OCI-LY7 (cell line): ENCODE measurements around the gene CARS1. TPM values are rescaled to one million over a fixed set of nuclear protein-coding genes. Genes with fewer than 3 reads are reported as not detected.

Experiments
- BruUV-seq: library from RNA; stranded (reverse); fragments of 400-500 nt; replicated peaks from 2 replicates; lab custom pipeline; 2021; lab: Mats Ljungman, UMichigan
- CTCF ChIA-PET: fragments of 300-600 bp; sonication (Branson Sonifier 250); formaldehyde crosslinking; loops from one replicate; lab custom pipeline; 2022; ENCODE audit warnings: antibody characterized with exemption; ENCODE audit not compliant: unreplicated experiment; lab: Charles Lee
- POLR2A ChIA-PET: fragments of 300-600 bp; sonication (Branson Sonifier 250); formaldehyde crosslinking; loops from one replicate; lab custom pipeline; 2022; ENCODE audit warnings: antibody characterized with exemption; lab: Charles Lee
- DNase-seq: peaks from one replicate; pipeline ENCODE4 v3.0.0-alpha.2; 2015; ENCODE audit warnings: low spot score
- H2AFZ ChIP-seq: fragments of 200-600 bp; sonication (generic), shearing (Covaris generic); 2 replicates; pipeline ENCODE4 v1.6.1; 2014; ENCODE audit warnings: mild to moderate bottlenecking, antibody characterized with exemption, low read length, moderate library complexity
- H3K27ac ChIP-seq: fragments of 200-600 bp; sonication (generic); 2 replicates; pipeline ENCODE4 v1.5.1; 2014; ENCODE audit warnings: mixed run types, low read depth, mild to moderate bottlenecking, moderate library complexity, low read length, inconsistent platforms; ENCODE audit not compliant: poor library complexity, severe bottlenecking
- H3K36me3 ChIP-seq: fragments of 200-600 bp; sonication (generic); 2 replicates; pipeline ENCODE4 v1.6.1; 2014; ENCODE audit warnings: mild to moderate bottlenecking, antibody characterized with exemption, low read length, moderate library complexity, mixed read lengths; ENCODE audit not compliant: insufficient read depth
- H3K4me1 ChIP-seq: fragments of 200-600 bp; sonication (generic); 2 replicates; pipeline ENCODE4 v1.5.1; 2014; ENCODE audit warnings: mild to moderate bottlenecking, low read length; ENCODE audit not compliant: insufficient read depth, poor library complexity, severe bottlenecking
- H3K4me2 ChIP-seq: fragments of 200-600 bp; sonication (generic); 2 replicates; pipeline ENCODE4 v1.6.1; 2014; ENCODE audit warnings: mild to moderate bottlenecking, low read length
- H3K4me3 ChIP-seq: fragments of 200-600 bp; sonication (generic); 2 replicates; pipeline ENCODE4 v1.5.1; 2014; ENCODE audit warnings: mild to moderate bottlenecking, low read depth, low read length; ENCODE audit not compliant: poor library complexity, severe bottlenecking
- H3K79me2 ChIP-seq: fragments of 200-600 bp; sonication (generic); 2 replicates; pipeline ENCODE4 v1.6.1; 2016; ENCODE audit warnings: low read depth, mild to moderate bottlenecking, low read length, moderate library complexity, mixed read lengths; ENCODE audit not compliant: insufficient read depth
- H3K9me2 ChIP-seq: fragments of 200-600 bp; sonication (generic); 2 replicates; pipeline ENCODE4 v1.6.1; 2016; ENCODE audit warnings: mild to moderate bottlenecking, low read length, mixed read lengths; ENCODE audit not compliant: insufficient read depth
- H3K9me3 ChIP-seq: fragments of 200-600 bp; sonication (generic); 2 replicates; pipeline ENCODE4 v1.6.1; 2014; ENCODE audit warnings: mild to moderate bottlenecking, mixed run types, low read length, mixed read lengths
- H4K20me1 ChIP-seq: fragments of 200-600 bp; sonication (generic); 2 replicates; pipeline ENCODE4 v1.6.1; 2014; ENCODE audit warnings: mild to moderate bottlenecking, antibody characterized with exemption, low read length, moderate library complexity, mixed read lengths; ENCODE audit not compliant: insufficient read depth
- EZH2phosphoT487 ChIP-seq: fragments of 200-600 bp; sonication (generic); IDR thresholded peaks from 2 replicates; pipeline ENCODE4 v1.6.1; 2018; ENCODE audit warnings: low read depth, borderline replicate concordance, mild to moderate bottlenecking, mixed run types, antibody characterized with exemption, low read length, moderate library complexity, mixed read lengths
- intact Hi-C: fragments of 100-400 bp; cut with micrococcal nuclease; formaldehyde crosslinking; loops from one replicate; pipeline ENCODE4 v1.10.0; 2022; ENCODE audit not compliant: unreplicated experiment
- total RNA-seq, 2 experiments: library from RNA; depleted of rRNA in 1 of 2; stranded (reverse); fragments of >200 nt in 1 of 2; shearing (Covaris generic) in 1 of 2; gene quantifications; 2 replicates each; pipeline ENCODE4 v1.2.3, GENCODE V29; 2014 to 2022
- TF ChIP-seq, protein P1 (sequence below): fragments of 200-600 bp; sonication (generic); conservative IDR thresholded peaks from 2 replicates; pipeline ENCODE4 v1.5.1; 2014; ENCODE audit warnings: mild to moderate bottlenecking, antibody characterized with exemption, low read length, moderate library complexity, mixed read lengths

CARS1 gene
- total RNA-seq, 2 experiments from 2014 or later: 58.3 to 88.8 TPM

DNA sequence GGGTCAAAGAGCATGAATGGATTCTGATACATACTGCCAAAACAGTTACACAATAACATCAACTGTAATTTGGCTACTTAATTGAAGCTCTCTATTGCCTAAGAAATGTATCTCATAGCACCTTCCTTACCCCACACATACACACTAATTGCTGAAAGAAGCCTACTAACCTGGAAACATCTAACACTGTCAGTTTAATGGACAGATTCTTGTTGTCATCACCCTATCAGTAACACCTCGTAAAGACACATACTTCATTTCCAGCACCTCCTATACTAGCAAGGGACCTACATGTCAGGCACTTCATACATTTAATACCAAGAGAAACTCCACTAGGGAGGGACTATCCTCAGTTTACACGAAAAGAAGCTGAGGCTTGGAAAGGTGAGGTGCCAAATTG is 75.0 kb downstream of the CARS1 start:
- peaks cover 35% of the 10 kb centered on the region for H4K20me1 ChIP-seq
- peaks cover 7% of the 10 kb centered on the region for H3K4me1 ChIP-seq
- no peaks in the 10 kb centered on the region; the same call in 1 of the 2 replicates for H3K9me3 ChIP-seq
- no peak for TF ChIP-seq EZH2phosphoT487
- TF ChIP-seq, protein P1, sequence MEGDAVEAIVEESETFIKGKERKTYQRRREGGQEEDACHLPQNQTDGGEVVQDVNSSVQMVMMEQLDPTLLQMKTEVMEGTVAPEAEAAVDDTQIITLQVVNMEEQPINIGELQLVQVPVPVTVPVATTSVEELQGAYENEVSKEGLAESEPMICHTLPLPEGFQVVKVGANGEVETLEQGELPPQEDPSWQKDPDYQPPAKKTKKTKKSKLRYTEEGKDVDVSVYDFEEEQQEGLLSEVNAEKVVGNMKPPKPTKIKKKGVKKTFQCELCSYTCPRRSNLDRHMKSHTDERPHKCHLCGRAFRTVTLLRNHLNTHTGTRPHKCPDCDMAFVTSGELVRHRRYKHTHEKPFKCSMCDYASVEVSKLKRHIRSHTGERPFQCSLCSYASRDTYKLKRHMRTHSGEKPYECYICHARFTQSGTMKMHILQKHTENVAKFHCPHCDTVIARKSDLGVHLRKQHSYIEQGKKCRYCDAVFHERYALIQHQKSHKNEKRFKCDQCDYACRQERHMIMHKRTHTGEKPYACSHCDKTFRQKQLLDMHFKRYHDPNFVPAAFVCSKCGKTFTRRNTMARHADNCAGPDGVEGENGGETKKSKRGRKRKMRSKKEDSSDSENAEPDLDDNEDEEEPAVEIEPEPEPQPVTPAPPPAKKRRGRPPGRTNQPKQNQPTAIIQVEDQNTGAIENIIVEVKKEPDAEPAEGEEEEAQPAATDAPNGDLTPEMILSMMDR: no peak
- CTCF ChIA-PET: no interaction called here
- intact Hi-C loops: no loop called here
- DNase-seq: no peak
- no peak overlapping the region for H3K4me2 ChIP-seq
- POLR2A ChIA-PET: interaction anchor here (0.8 kb wide), 1 partner anchor 8 kb away, joined by 3 read pairs; no protein-coding TSS in a partner anchor
- H2AFZ ChIP-seq: no peak overlapping the region
- H3K27ac ChIP-seq: no peak overlapping the region
- peaks cover 98% of the 10 kb centered on the region for H3K79me2 ChIP-seq
- H3K4me3 ChIP-seq: no peak overlapping the region
- BruUV-seq: no TSS peak
- no peaks in the 10 kb centered on the region for H3K9me2 ChIP-seq
- H3K36me3 ChIP-seq: peaks cover 93% of the 10 kb centered on the region

DNA sequence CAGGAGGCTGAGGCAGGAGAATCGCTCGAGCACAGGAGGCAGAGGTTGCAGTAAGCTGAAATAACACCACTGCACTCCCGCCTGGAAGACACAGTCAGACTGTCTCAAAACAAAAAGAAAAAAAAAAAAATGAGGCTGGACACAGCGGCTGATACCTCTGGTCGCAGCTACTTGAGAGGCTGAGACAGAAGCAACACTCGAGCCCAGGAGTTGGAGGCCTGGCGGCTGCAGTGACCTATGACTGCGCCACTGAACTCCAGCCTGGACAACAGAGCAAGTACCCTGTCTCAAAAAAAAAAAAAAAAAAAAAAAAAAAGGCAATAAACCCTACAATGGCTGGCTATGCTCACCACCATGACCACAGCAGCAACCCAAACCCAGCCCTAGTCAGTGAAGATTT is 76.1 kb downstream of the CARS1 start:
- Histone ChIP-seq H3K9me2 (no peaks in the 10 kb centered on the region), H3K27ac (no peak overlapping the region), H3K79me2 (peaks cover 94% of the 10 kb centered on the region), H3K36me3 (peaks cover 93% of the 10 kb centered on the region), H3K4me1 (peaks cover 7% of the 10 kb centered on the region), H3K9me3 (no peaks in the 10 kb centered on the region), H4K20me1 (peaks cover 33% of the 10 kb centered on the region), H3K4me3 (no peak overlapping the region), H2AFZ (no peak overlapping the region), H3K4me2 (no peak overlapping the region)
- ChIA-PET CTCF (no interaction called here), POLR2A (interaction anchor here (1.1 kb wide), 1 partner anchor 8 kb away, joined by 3 read pairs; no protein-coding TSS in a partner anchor)
- no peak for TF ChIP-seq EZH2phosphoT487
- TF ChIP-seq, protein P1: no peak
- no peak for DNase-seq
- BruUV-seq: no TSS peak
- intact Hi-C loops: no loop called here

DNA sequence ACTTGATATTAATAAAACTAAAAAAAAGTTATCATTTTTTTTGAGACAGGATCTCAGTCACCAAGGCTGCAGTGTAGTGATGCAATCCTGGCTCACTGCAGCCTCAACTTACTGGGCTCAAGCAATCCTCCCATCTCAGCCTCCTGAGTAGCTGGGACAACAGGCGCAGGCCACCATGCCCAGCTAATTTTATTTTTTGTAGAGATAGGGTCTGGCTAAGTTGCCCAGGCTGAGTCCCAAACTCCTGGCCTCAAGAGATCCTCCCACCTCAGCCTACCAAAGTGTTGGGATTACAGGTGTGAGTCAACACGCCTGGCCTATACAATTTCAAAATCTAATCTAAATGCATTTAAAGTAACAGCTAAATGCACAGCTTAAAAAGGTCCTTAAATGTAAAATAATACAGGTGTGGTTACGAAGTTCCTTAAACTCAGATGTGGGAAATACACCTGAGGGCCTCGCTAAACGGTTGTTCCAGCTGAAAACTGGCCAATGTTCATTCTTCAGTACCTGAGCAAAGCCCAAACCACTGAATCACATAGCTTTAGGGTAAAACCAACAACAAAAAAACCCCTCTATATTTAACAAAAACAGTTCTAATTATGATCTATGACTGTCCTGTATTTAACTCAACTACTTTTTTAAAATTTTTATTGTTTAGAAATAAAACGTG is 76.9 kb downstream of the CARS1 start:
- Histone ChIP-seq H4K20me1 (peaks cover 38% of the 10 kb centered on the region), H3K27ac (no peak overlapping the region), H3K4me1 (peaks cover 6% of the 10 kb centered on the region), H2AFZ (no peak overlapping the region), H3K9me2 (no peaks in the 10 kb centered on the region), H3K4me3 (no peak overlapping the region), H3K9me3 (no peaks in the 10 kb centered on the region), H3K4me2 (no peak overlapping the region), H3K79me2 (peaks cover 89% of the 10 kb centered on the region), H3K36me3 (peaks cover 94% of the 10 kb centered on the region)
- no peak for DNase-seq
- TF ChIP-seq, protein P1: no peak
- no peak for TF ChIP-seq EZH2phosphoT487
- BruUV-seq: no TSS peak
- intact Hi-C loops: no loop called here
- CTCF ChIA-PET: no interaction called here
- POLR2A ChIA-PET: interaction anchor here (0.8 to 1.1 kb wide), 2 partner anchors 9 to 18 kb away, joined by 3 read pairs; no protein-coding TSS in a partner anchor
